Mesendoderm (in vitro differentiated cells): ENCODE data around the gene PRKCA.

ENCODE experiments used
- DNase-seq: peaks from one replicate; pipeline ENCODE4 v3.0.0; 2013
- H2AK5ac ChIP-seq: 2 replicates; pipeline ENCODE4 v1.6.1; 2013; ENCODE audit warnings: low read length, inconsistent platforms
- H2BK120ac ChIP-seq: 2 replicates; pipeline ENCODE4 v1.6.1; 2013; ENCODE audit warnings: low read depth, mild to moderate bottlenecking, low read length, moderate library complexity, mixed read lengths
- H2BK15ac ChIP-seq: replicated peaks from 2 replicates; pipeline ENCODE4 v1.6.1; 2013; ENCODE audit warnings: low read depth, mild to moderate bottlenecking, moderate library complexity
- H2BK5ac ChIP-seq: 2 replicates; pipeline ENCODE4 v1.6.1; 2013; ENCODE audit warnings: low read length, inconsistent platforms
- H3K18ac ChIP-seq: 2 replicates; pipeline ENCODE4 v1.6.1; 2013; ENCODE audit warnings: mild to moderate bottlenecking, low read length, mixed read lengths
- H3K23ac ChIP-seq: one replicate; pipeline ENCODE4 v1.6.1; 2013; ENCODE audit warnings: low read length
- H3K27ac ChIP-seq: 2 replicates; pipeline ENCODE4 v1.5.1; 2013; ENCODE audit warnings: low read depth, mild to moderate bottlenecking, inconsistent platforms, low read length, moderate library complexity
- H3K27me3 ChIP-seq: 2 replicates; pipeline ENCODE4 v1.6.1; 2013; ENCODE audit warnings: low read length, control low read depth, mild to moderate bottlenecking, inconsistent platforms; ENCODE audit not compliant: insufficient read depth, poor library complexity
- H3K36me3 ChIP-seq: 2 replicates; pipeline ENCODE4 v1.6.1; 2013; ENCODE audit warnings: low read length, inconsistent platforms; ENCODE audit not compliant: control insufficient read depth, insufficient read depth
- H3K4ac ChIP-seq: one replicate; pipeline ENCODE4 v1.6.1; 2013; ENCODE audit warnings: low read depth, mild to moderate bottlenecking, low read length, moderate library complexity
- H3K4me1 ChIP-seq: 2 replicates; pipeline ENCODE4 v1.6.1; 2013; ENCODE audit warnings: low read depth, low read length, inconsistent platforms; ENCODE audit not compliant: control insufficient read depth
- H3K4me2 ChIP-seq: 2 replicates; pipeline ENCODE4 v1.6.1; 2013; ENCODE audit warnings: low read length
- H3K4me3 ChIP-seq: 2 replicates; pipeline ENCODE4 v1.5.1; 2013; ENCODE audit warnings: mild to moderate bottlenecking, low read length
- H3K56ac ChIP-seq: one replicate; pipeline ENCODE4 v1.6.1; 2013; ENCODE audit warnings: low read length
- H3K79me1 ChIP-seq: 2 replicates; pipeline ENCODE4 v1.6.1; 2013; ENCODE audit warnings: low read length, inconsistent platforms
- H3K79me2 ChIP-seq: 2 replicates; pipeline ENCODE4 v1.6.1; 2013; ENCODE audit warnings: mild to moderate bottlenecking, low read length; ENCODE audit not compliant: control insufficient read depth, insufficient read depth
- H3K9ac ChIP-seq: 2 replicates; pipeline ENCODE4 v1.6.1; 2013; ENCODE audit warnings: low read length, inconsistent platforms
- H4K5ac ChIP-seq: one replicate; pipeline ENCODE4 v1.6.1; 2013; ENCODE audit warnings: low read length
- H4K8ac ChIP-seq: one replicate; pipeline ENCODE4 v1.6.1; 2013; ENCODE audit warnings: low read depth, mild to moderate bottlenecking, control low read depth, low read length, moderate library complexity
- WGBS: extraction: QIAGEN DNeasy Blood & Tissue Kit; methylation state at CpG from one replicate; pipeline ENCODE4 v1.1.7; 2013; ENCODE audit warnings: low lambda C conversion rate, missing lambda C conversion rate; ENCODE audit not compliant: insufficient coverage; ENCODE audit errors: extremely low coverage; 5-methylcytosine and 5-hydroxymethylcytosine counted together

The PRKCA gene

GRCh38 chr17:66727634-66728570 is 425.5 kb downstream of the PRKCA start:
- no peak overlapping the region for H4K5ac ChIP-seq

GRCh38 chr17:66730461-66730923 is 428.1 kb downstream of the PRKCA start:
- H4K8ac ChIP-seq, result no peak overlapping the region
- H3K79me2 ChIP-seq, result no peaks in the 10 kb centered on the region
- H4K5ac ChIP-seq, result no peak overlapping the region
- no peak overlapping the region for H3K23ac ChIP-seq
- H3K27ac ChIP-seq, result no peak overlapping the region
- H3K27me3 ChIP-seq, result no peaks in the 10 kb centered on the region
- peak; percentile 84 for DNase-seq
- no peak overlapping the region for H3K56ac ChIP-seq
- no peak overlapping the region for H3K18ac ChIP-seq
- no peak overlapping the region for H2BK5ac ChIP-seq
- H3K4me3 ChIP-seq, result no peak overlapping the region
- no peak overlapping the region for H3K4me2 ChIP-seq
- H3K79me1 ChIP-seq, result no peaks in the 10 kb centered on the region
- peaks cover 3% of the 10 kb centered on the region for H3K4me1 ChIP-seq
- no CpG with 5 or more reads among the region's 7 CpGs for WGBS
- H3K36me3 ChIP-seq, result no peaks in the 10 kb centered on the region
- no peak overlapping the region for H3K4ac ChIP-seq
- H2BK15ac ChIP-seq, result no peak overlapping the region
- H3K9ac ChIP-seq, result no peak overlapping the region
- no peak overlapping the region for H2AK5ac ChIP-seq
- H2BK120ac ChIP-seq, result no peak overlapping the region

More at GRCh38 chr17:66727634-66728570, 425.5 kb downstream of the PRKCA start:
- Histone ChIP-seq H2BK15ac (no peak overlapping the region), H3K4me1 (peaks cover 3% of the 10 kb centered on the region), H2BK5ac (no peak overlapping the region), H3K79me1 (no peaks in the 10 kb centered on the region), H3K4ac (no peak overlapping the region), H3K27me3 (no peaks in the 10 kb centered on the region), H3K4me3 (no peak overlapping the region), H4K8ac (no peak overlapping the region), H3K4me2 (no peak overlapping the region), H3K56ac (peak overlapping the region; percentile 17), H2AK5ac (no peak overlapping the region), H3K79me2 (no peaks in the 10 kb centered on the region), H3K9ac (no peak overlapping the region), H2BK120ac (no peak overlapping the region), H3K27ac (no peak overlapping the region), H3K23ac (no peak overlapping the region), H3K18ac (no peak overlapping the region), H3K36me3 (no peaks in the 10 kb centered on the region)
- WGBS, result no CpG with 5 or more reads among the region's 17 CpGs
- DNase-seq, result peak; percentile 84

GRCh38 chr17:66733759-66734158 is 431.3 kb downstream of the PRKCA start:
- Histone ChIP-seq H3K23ac (no peak overlapping the region), H3K27ac (no peak overlapping the region), H3K4me3 (no peak overlapping the region), H3K79me1 (no peaks in the 10 kb centered on the region), H4K8ac (no peak overlapping the region), H2AK5ac (no peak overlapping the region), H3K27me3 (no peaks in the 10 kb centered on the region), H3K4ac (no peak overlapping the region), H2BK120ac (no peak overlapping the region), H4K5ac (no peak overlapping the region), H3K4me1 (peaks cover 5% of the 10 kb centered on the region), H2BK15ac (no peak overlapping the region), H3K79me2 (no peaks in the 10 kb centered on the region), H3K56ac (no peak overlapping the region), H3K4me2 (no peak overlapping the region), H3K18ac (no peak overlapping the region), H3K9ac (no peak overlapping the region), H3K36me3 (no peaks in the 10 kb centered on the region), H2BK5ac (no peak overlapping the region)
- no CpG with 5 or more reads among the region's 2 CpGs for WGBS
- DNase-seq, result no peak

- no peak overlapping the region for H2BK5ac ChIP-seq
- H3K9ac ChIP-seq, result no peak overlapping the region
- H2BK120ac ChIP-seq, result no peak overlapping the region
- no peak overlapping the region for H3K18ac ChIP-seq
- H3K4ac ChIP-seq, result no peak overlapping the region
- H4K8ac ChIP-seq, result no peak overlapping the region
- no peak overlapping the region for H2AK5ac ChIP-seq
- no peaks in the 10 kb centered on the region for H3K79me2 ChIP-seq
- peaks cover 7% of the 10 kb centered on the region for H3K4me1 ChIP-seq
- no peak overlapping the region for H3K27ac ChIP-seq
- H3K4me3 ChIP-seq, result no peak overlapping the region
- no peaks in the 10 kb centered on the region for H3K27me3 ChIP-seq
- DNase-seq, result no peak
- H3K56ac ChIP-seq, result no peak overlapping the region
- no CpG with 5 or more reads among the region's 8 CpGs for WGBS
- no peak overlapping the region for H4K5ac ChIP-seq
- H3K36me3 ChIP-seq, result no peaks in the 10 kb centered on the region
- H3K79me1 ChIP-seq, result no peaks in the 10 kb centered on the region
- no peak overlapping the region for H3K23ac ChIP-seq
- H2BK15ac ChIP-seq, result no peak overlapping the region
- H3K4me2 ChIP-seq, result no peak overlapping the region
These were observed 432.0 kb downstream of the PRKCA start for GRCh38 chr17:66734186-66734943.

DNA sequence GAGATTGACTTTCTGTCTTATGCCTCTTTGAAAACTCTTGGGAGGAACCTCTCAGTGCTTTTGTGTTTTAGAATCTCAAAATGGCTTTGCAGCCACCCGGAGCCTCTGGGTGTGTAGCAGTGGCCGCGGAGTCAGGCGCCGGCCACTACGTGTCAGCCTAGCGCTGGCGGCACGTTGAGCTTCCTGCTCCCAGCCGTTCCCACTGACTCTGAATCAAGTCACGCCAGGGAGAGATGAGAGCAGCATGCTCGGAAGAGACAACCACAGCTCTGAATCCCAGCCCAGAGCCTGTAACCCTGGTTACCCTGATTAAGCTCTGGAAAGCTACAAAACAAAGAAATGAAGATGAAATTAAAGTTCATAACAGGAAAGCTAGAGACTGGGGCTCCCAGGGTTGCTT is 435.1 kb downstream of the PRKCA start:
- Histone ChIP-seq H2BK15ac (no peak overlapping the region), H2BK5ac (no peak overlapping the region), H3K27me3 (no peaks in the 10 kb centered on the region), H3K9ac (no peak overlapping the region), H3K18ac (no peak overlapping the region), H3K79me1 (no peaks in the 10 kb centered on the region), H2BK120ac (no peak overlapping the region), H3K4me2 (no peak overlapping the region), H3K4ac (no peak overlapping the region), H3K56ac (no peak overlapping the region), H3K79me2 (no peaks in the 10 kb centered on the region), H3K36me3 (no peaks in the 10 kb centered on the region), H3K4me3 (no peak overlapping the region), H3K23ac (no peak overlapping the region), H3K4me1 (peaks cover 11% of the 10 kb centered on the region), H3K27ac (no peak overlapping the region), H2AK5ac (no peak overlapping the region), H4K8ac (no peak overlapping the region), H4K5ac (no peak overlapping the region)
- DNase-seq, result peak; percentile 79
- no CpG with 5 or more reads among the region's 12 CpGs for WGBS
